Keratinocyte (primary cell): ENCODE results near the gene PLEKHO2. TPM values are rescaled to one million over a fixed set of nuclear protein-coding genes. Genes with fewer than 3 reads are reported as not detected.

Source experiments
- DNase-seq: peaks from one replicate; pipeline ENCODE4 v3.0.0-alpha.2; 2011; ENCODE audit warnings: low read depth, missing footprints, low spot score
- FAIRE-seq: peaks from 2 replicates; lab custom pipeline; 2011; peaks lifted over from hg19 to GRCh38; lab: Jason Lieb, UNC
- H2AFZ ChIP-seq: 2 replicates; pipeline ENCODE4 v1.6.0; 2012; ENCODE audit warnings: low read length, control low read depth, inconsistent platforms; ENCODE audit not compliant: control insufficient read depth
- H3K27ac ChIP-seq: 2 replicates; pipeline ENCODE4 v1.5.1; 2011; ENCODE audit warnings: low read length; ENCODE audit not compliant: control insufficient read depth, insufficient read depth
- H3K27me3 ChIP-seq: 3 replicates; pipeline ENCODE4 v1.6.0; 2011; ENCODE audit warnings: low read length; ENCODE audit not compliant: control insufficient read depth, insufficient read depth; ENCODE audit errors: extremely low read depth
- H3K36me3 ChIP-seq, 2 experiments: 2 replicates in 1 of 2; 3 replicates in 1 of 2; pipeline ENCODE4 v1.5.1; 2011; ENCODE audit warnings: low read length in 2 of 2, mild to moderate bottlenecking in 1 of 2; ENCODE audit not compliant: control insufficient read depth in 2 of 2, insufficient read depth in 2 of 2; ENCODE audit errors: extremely low read depth in 1 of 2
- H3K4me1 ChIP-seq: 3 replicates; pipeline ENCODE4 v1.5.1; 2011; ENCODE audit warnings: low read length; ENCODE audit not compliant: control insufficient read depth, insufficient read depth; ENCODE audit errors: extremely low read depth
- H3K4me2 ChIP-seq: 3 replicates; pipeline ENCODE4 v1.6.0; 2011; ENCODE audit warnings: low read depth, low read length; ENCODE audit not compliant: control insufficient read depth, insufficient read depth; ENCODE audit errors: extremely low read depth
- H3K4me3 ChIP-seq, 3 experiments: fragments of 200-600 bp in 1 of 3; sonication (generic) in 1 of 3; 2 replicates in 2 of 3; 3 replicates in 1 of 3; pipeline ENCODE4 v1.5.1; 2011 to 2016; ENCODE audit warnings: low read length in 3 of 3, mild to moderate bottlenecking in 3 of 3, control low read depth in 2 of 3, inconsistent platforms in 1 of 3, low read depth in 1 of 3, mixed read lengths in 1 of 3, mixed run types in 1 of 3, moderate library complexity in 1 of 3; ENCODE audit not compliant: control insufficient read depth in 2 of 3, insufficient read depth in 2 of 3; ENCODE audit errors: extremely low read depth in 1 of 3
- H3K79me2 ChIP-seq: 2 replicates; pipeline ENCODE4 v1.6.0; 2012; ENCODE audit warnings: low read length; ENCODE audit not compliant: control insufficient read depth, insufficient read depth
- H3K9ac ChIP-seq: 3 replicates; pipeline ENCODE4 v1.6.0; 2011; ENCODE audit warnings: low read length; ENCODE audit not compliant: control insufficient read depth, insufficient read depth; ENCODE audit errors: extremely low read depth
- H3K9me1 ChIP-seq: 3 replicates; pipeline ENCODE4 v1.6.0; 2011; ENCODE audit warnings: low read length; ENCODE audit not compliant: control insufficient read depth, insufficient read depth; ENCODE audit errors: extremely low read depth
- H3K9me3 ChIP-seq: 2 replicates; pipeline ENCODE4 v1.5.1; 2012; ENCODE audit warnings: low read depth, low read length; ENCODE audit not compliant: control insufficient read depth
- H4K20me1 ChIP-seq: 3 replicates; pipeline ENCODE4 v1.6.0; 2011; ENCODE audit warnings: low read length; ENCODE audit not compliant: control insufficient read depth, insufficient read depth; ENCODE audit errors: extremely low read depth
- EZH2 ChIP-seq: IDR thresholded peaks from one replicate; pipeline ENCODE4 v1.6.1; 2012; ENCODE audit warnings: inconsistent platforms, mild to moderate bottlenecking, low read length, moderate library complexity
- dilution Hi-C: fragments of 300-500 bp; cut with MboI; formaldehyde crosslinking; loops from one replicate; pipeline ENCODE4 v1.7.0; 2020; ENCODE audit warnings: low sequenced_read_pairs; ENCODE audit not compliant: extremely low pct_ligation_motif_present
- polyA plus RNA-seq, 5 experiments: library from polyadenylated mRNA; depleted of rRNA in 3 of 5; stranded (reverse) in 3 of 5; stranded (forward) in 1 of 5; unstranded in 1 of 5; fragments of >200 nt; gene quantifications; 1 replicate in 1 of 5; 2 replicates in 3 of 5; 3 replicates in 1 of 5; pipeline versions ENCODE4 v1.2.1 to v1.2.3, GENCODE V29; 2011 to 2012; ENCODE audit warnings: missing spikeins in 2 of 5, low read depth in 1 of 5, low replicate concordance in 1 of 5
- TF ChIP-seq, protein P1 (sequence below), 3 experiments: IDR thresholded peaks in 1 of 3; conservative IDR thresholded peaks in 1 of 3; optimal IDR thresholded peaks in 1 of 3; 2 replicates in 2 of 3; 3 replicates in 1 of 3; pipeline versions ENCODE3 to v1.5.1; 2011; ENCODE audit warnings: low read length in 3 of 3, mild to moderate bottlenecking in 3 of 3, moderate library complexity in 2 of 3, control low read depth in 1 of 3, inconsistent platforms in 1 of 3; ENCODE audit not compliant: insufficient read depth in 2 of 3; ENCODE audit errors: extremely low read depth in 1 of 3

The PLEKHO2 gene
- polyA plus RNA-seq, 1 donor (not counting 4 experiments of a cell fraction or from before 2014, with no cell fraction given) = 8.8 TPM

DNA sequence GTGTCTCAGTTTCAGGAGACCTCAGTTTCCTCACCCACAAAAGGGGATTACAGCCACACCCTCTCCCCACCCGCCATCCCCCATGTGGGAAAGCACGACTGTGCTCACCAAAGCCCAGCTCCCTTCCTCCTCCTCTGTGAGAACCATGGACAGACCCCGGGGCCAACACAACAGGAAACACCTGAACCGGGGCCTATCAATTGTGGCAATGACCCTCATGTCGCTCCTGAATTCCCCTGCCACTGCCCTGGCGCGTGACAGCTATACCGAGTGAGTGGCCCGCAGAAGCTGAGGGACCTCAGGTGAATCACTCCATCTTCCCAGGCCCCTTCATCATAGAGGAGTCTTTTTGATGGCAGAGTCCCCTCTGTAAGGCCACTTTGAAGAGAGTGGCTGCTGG, 28.6 kb downstream of the PLEKHO2 start:
- Histone ChIP-seq H3K9me1 (no peaks in the 10 kb centered on the region), H3K4me3 (no peak overlapping the region), H3K9me3 (no peaks in the 10 kb centered on the region), H3K36me3 (peaks cover 8 to 10% of the 10 kb centered on the region in 2 experiments), H3K27me3 (no peaks in the 10 kb centered on the region), H3K9ac (no peak overlapping the region), H3K4me1 (peaks cover 11% of the 10 kb centered on the region), H4K20me1 (no peaks in the 10 kb centered on the region), H3K79me2 (no peaks in the 10 kb centered on the region), H3K27ac (no peak overlapping the region), H3K4me2 (no peak overlapping the region), H2AFZ (no peak overlapping the region)
- DNase-seq (no peak), FAIRE-seq (no peak)
- dilution Hi-C loops = no loop called here
- TF ChIP-seq EZH2 = no peak
- TF ChIP-seq, protein P1, sequence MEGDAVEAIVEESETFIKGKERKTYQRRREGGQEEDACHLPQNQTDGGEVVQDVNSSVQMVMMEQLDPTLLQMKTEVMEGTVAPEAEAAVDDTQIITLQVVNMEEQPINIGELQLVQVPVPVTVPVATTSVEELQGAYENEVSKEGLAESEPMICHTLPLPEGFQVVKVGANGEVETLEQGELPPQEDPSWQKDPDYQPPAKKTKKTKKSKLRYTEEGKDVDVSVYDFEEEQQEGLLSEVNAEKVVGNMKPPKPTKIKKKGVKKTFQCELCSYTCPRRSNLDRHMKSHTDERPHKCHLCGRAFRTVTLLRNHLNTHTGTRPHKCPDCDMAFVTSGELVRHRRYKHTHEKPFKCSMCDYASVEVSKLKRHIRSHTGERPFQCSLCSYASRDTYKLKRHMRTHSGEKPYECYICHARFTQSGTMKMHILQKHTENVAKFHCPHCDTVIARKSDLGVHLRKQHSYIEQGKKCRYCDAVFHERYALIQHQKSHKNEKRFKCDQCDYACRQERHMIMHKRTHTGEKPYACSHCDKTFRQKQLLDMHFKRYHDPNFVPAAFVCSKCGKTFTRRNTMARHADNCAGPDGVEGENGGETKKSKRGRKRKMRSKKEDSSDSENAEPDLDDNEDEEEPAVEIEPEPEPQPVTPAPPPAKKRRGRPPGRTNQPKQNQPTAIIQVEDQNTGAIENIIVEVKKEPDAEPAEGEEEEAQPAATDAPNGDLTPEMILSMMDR (optimal IDR thresholded peaks at IDR 0.05 in 1 of 3, IDR thresholded peaks at IDR 0.05 in 1 of 3, conservative IDR thresholded peaks at IDR 0.05 in 1 of 3; ENCODE audit: extremely low read depth in 1 of 3, insufficient read depth in 2 of 3, low read length in 3 of 3) = no peak

DNA sequence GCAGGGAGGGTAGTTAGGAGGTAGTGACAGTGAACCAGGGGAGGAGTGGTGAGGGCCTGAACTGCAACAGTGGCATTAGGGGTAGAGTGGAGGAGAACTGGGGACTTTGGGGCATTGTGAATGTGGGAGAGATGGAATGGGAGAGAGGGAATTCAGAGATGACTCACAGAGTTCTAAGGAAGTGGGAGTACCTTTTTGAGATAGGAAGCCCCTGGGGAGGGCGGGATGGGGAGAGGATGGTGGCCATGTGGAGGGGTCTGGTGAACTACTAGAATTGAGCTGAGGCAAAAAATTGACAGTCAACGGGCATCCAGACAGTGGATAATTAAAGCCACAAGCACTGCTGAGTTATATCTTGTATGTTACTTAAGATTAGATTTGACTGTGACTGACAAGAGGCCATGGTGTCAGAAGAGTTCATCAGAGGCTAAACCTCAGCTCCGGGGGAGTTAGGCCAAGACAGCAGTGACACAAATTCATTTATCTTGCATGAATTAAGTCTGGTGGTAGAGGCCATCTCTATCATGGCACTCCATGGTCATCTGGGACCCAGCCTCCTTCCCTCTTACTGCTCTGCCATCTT, 34.0 kb downstream of the PLEKHO2 start:
- DNase-seq (no peak), FAIRE-seq (no peak)
- no peaks in the 10 kb centered on the region for H3K9me1 ChIP-seq
- no peaks in the 10 kb centered on the region for H3K36me3 ChIP-seq
- no peak overlapping the region for H3K4me2 ChIP-seq
- H3K27ac ChIP-seq = no peak overlapping the region
- no peak overlapping the region for H3K9ac ChIP-seq
- H2AFZ ChIP-seq = no peak overlapping the region
- no peaks in the 10 kb centered on the region for H4K20me1 ChIP-seq
- no peaks in the 10 kb centered on the region for H3K27me3 ChIP-seq
- no peak overlapping the region for H3K4me3 ChIP-seq
- H3K79me2 ChIP-seq = no peaks in the 10 kb centered on the region
- no peaks in the 10 kb centered on the region for H3K9me3 ChIP-seq
- dilution Hi-C loops = no loop called here
- H3K4me1 ChIP-seq = peaks cover 10% of the 10 kb centered on the region
- no peak for TF ChIP-seq EZH2
- TF ChIP-seq, protein P1 (optimal IDR thresholded peaks at IDR 0.05 in 1 of 3, IDR thresholded peaks at IDR 0.05 in 1 of 3, conservative IDR thresholded peaks at IDR 0.05 in 1 of 3; ENCODE audit: extremely low read depth in 1 of 3, insufficient read depth in 2 of 3, low read length in 3 of 3) = no peak
